Spleen (tissue), 7 donors: ENCODE results near the gene MYLK.

Experiments used
- POLR2A ChIP-seq, 3 donors: fragments of 450-650 bp; IDR thresholded peaks; one replicate each; pipeline ENCODE4 v1.5.1; 2017; ENCODE audit warnings: antibody characterized with exemption in 3 of 3, mild to moderate bottlenecking in 1 of 3
- POLR2AphosphoS5 ChIP-seq, 3 donors: sonication (generic); formaldehyde crosslinking; IDR thresholded peaks; one replicate each; pipeline ENCODE4 v1.5.1; 2017; ENCODE audit warnings: antibody characterized with exemption in 3 of 3
- TF ChIP-seq, protein P1 (sequence below), 11 experiments: fragments of 200-600 bp in 7 of 11; fragments of 450-650 bp in 4 of 11; sonication (generic) in 4 of 11; IDR thresholded peaks in 8 of 11; conservative IDR thresholded peaks in 3 of 11; 1 replicate in 7 of 11; 2 replicates in 4 of 11; pipeline versions ENCODE4 v1.4.0 to v1.8.0; 2016 to 2021; ENCODE audit warnings: antibody characterized with exemption in 11 of 11, inconsistent platforms in 4 of 11, mild to moderate bottlenecking in 1 of 11
- donor health status: DM: no; HTN: no; CAD: no; lungs with moderate emphysema.
- donor health status: DM: no; HTN: no; CAD: no.
- donor health status: DM: no; HTN: no; CAD: no.

DNA sequence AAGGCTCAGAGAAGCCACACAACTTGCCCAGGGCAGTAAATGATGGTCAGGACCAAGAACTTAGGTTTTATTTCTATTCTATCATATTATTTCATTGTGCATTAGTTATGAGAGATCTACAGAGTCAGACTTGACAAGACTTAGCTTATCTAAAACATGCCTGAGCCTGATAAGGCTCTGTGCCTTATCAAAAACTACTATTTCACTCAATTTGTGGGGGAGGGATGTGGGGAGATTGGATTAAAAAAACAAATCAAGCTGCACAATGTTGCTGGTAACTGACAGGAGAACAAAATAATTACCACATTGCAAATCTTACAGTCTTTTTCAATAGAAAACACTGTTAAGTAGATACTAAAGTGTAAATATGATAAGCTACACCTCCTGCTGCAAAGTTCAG, 315.3 kb downstream of the MYLK start:
- TF ChIP-seq, protein P1, sequence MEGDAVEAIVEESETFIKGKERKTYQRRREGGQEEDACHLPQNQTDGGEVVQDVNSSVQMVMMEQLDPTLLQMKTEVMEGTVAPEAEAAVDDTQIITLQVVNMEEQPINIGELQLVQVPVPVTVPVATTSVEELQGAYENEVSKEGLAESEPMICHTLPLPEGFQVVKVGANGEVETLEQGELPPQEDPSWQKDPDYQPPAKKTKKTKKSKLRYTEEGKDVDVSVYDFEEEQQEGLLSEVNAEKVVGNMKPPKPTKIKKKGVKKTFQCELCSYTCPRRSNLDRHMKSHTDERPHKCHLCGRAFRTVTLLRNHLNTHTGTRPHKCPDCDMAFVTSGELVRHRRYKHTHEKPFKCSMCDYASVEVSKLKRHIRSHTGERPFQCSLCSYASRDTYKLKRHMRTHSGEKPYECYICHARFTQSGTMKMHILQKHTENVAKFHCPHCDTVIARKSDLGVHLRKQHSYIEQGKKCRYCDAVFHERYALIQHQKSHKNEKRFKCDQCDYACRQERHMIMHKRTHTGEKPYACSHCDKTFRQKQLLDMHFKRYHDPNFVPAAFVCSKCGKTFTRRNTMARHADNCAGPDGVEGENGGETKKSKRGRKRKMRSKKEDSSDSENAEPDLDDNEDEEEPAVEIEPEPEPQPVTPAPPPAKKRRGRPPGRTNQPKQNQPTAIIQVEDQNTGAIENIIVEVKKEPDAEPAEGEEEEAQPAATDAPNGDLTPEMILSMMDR (IDR thresholded peaks at IDR 0.05 in 8 of 11, conservative IDR thresholded peaks at IDR 0.05 in 3 of 11) = no peak
- TF ChIP-seq POLR2A (IDR thresholded peaks at IDR 0.05) (no peak), POLR2AphosphoS5 (IDR thresholded peaks at IDR 0.05) (no peak)
